Glutamatergic neuron (in vitro differentiated cells): ENCODE data around the gene POLR2I. TPM values are rescaled to one million over a fixed set of nuclear protein-coding genes. Genes with fewer than 3 reads are reported as not detected.

Experiments used
- DNase-seq: peaks from one replicate; pipeline ENCODE4 v3.0.0; 2022
- H3K27ac Mint-ChIP-seq: one replicate; pipeline ENCODE4 v1.8.0; 2020; ENCODE audit warnings: mild to moderate bottlenecking, mixed read lengths, inconsistent platforms; ENCODE audit not compliant: unreplicated experiment
- H3K27me3 Mint-ChIP-seq: one replicate; pipeline ENCODE4 v1.8.0; 2020; ENCODE audit warnings: mild to moderate bottlenecking, moderate library complexity, mixed read lengths, inconsistent platforms; ENCODE audit not compliant: unreplicated experiment
- H3K36me3 Mint-ChIP-seq: one replicate; pipeline ENCODE4 v1.8.0; 2020; ENCODE audit warnings: mild to moderate bottlenecking, mixed read lengths, inconsistent platforms; ENCODE audit not compliant: unreplicated experiment
- H3K4me1 Mint-ChIP-seq: one replicate; pipeline ENCODE4 v1.8.0; 2020; ENCODE audit warnings: mild to moderate bottlenecking, low read depth, mixed read lengths, inconsistent platforms; ENCODE audit not compliant: unreplicated experiment
- H3K4me3 Mint-ChIP-seq: one replicate; pipeline ENCODE4 v1.8.0; 2020; ENCODE audit warnings: mild to moderate bottlenecking, mixed read lengths, inconsistent platforms; ENCODE audit not compliant: unreplicated experiment
- H3K9me3 Mint-ChIP-seq: one replicate; pipeline ENCODE4 v1.8.0; 2020; ENCODE audit warnings: mild to moderate bottlenecking, moderate library complexity, mixed read lengths, inconsistent platforms; ENCODE audit not compliant: unreplicated experiment
- CTCF ChIP-seq: fragments of 200-600 bp; sonication (generic); IDR thresholded peaks from one replicate; pipeline ENCODE4 v1.5.0; 2021; ENCODE audit not compliant: partially characterized antibody, unreplicated experiment
- total RNA-seq: library from RNA; stranded (reverse); fragmentation: NEBNext Ultra II Directional; extraction: Animal tissue kit (Norgen Biotek cat#: 25700); gene quantifications from one replicate; pipeline ENCODE4 v1.2.1, GENCODE V29; 2021; ENCODE audit not compliant: unreplicated experiment

POLR2I gene
- total RNA-seq, 1 donor from 2014 or later: 79.2 TPM

DNA sequence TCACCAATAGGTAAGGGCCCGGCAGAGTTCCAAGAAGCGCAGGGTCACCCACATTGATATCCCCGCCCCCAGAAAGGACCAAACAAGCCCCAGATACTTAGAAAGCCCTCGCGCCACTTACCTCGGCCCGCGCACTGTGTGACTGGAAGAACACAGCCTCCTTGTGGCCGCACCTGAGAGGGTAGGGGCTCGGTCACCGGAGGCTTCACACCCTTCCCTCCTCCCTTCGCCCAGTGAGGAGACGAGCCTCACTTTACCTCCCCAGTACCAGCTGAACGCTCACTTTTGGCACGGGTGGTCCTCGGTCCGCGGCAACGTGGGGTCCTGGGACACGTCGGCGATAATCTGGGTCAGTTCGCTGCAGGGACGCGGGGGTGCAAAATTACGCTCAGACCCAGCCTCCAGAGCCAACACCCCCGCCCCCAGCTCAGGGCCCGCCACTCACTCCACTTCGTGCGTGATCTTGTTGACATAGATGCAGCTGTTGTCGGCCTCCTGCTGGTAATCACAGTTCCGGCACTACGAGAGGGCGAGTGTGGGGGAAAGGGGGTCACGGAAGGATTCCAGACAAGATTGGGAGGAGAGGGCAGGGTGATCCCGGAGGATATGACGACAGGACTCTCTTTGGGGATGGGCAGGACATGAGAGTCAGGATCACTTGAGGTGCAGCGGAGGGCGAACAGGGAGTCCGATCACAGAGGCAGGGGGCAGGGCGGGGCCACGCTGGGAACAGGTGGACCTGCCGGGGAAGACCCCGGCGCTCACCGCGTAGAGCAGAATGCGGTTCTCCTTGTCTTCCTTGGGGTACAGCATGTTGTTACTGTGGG is 568 bp downstream of the POLR2I start:
- peaks cover 5% of the 10 kb centered on the region for H3K36me3 Mint-ChIP-seq
- no peak for TF ChIP-seq CTCF
- H3K27me3 Mint-ChIP-seq: peaks cover 17% of the 10 kb centered on the region
- H3K4me1 Mint-ChIP-seq: peaks cover 20% of the 10 kb centered on the region
- peak overlapping the region; percentile 92 for H3K27ac Mint-ChIP-seq
- peak; percentile 41 for DNase-seq
- peak overlapping the region; percentile 98 for H3K4me3 Mint-ChIP-seq
- H3K9me3 Mint-ChIP-seq: peaks cover 23% of the 10 kb centered on the region

- TF ChIP-seq CTCF: no peak
- Mint-ChIP-seq H3K4me1 (peaks cover 19% of the 10 kb centered on the region), H3K27me3 (peaks cover 17% of the 10 kb centered on the region), H3K27ac (peak overlapping the region; percentile 75), H3K36me3 (peaks cover 5% of the 10 kb centered on the region), H3K9me3 (peaks cover 23% of the 10 kb centered on the region), H3K4me3 (peak overlapping the region; percentile 98)
- no peak for DNase-seq
Observed at GRCh38 chr19:36113425-36113824, 1.2 kb downstream of the POLR2I start.

GRCh38 chr19:36112678-36113077 is 2.0 kb downstream of the POLR2I start:
- H3K9me3 Mint-ChIP-seq: peaks cover 21% of the 10 kb centered on the region
- DNase-seq: no peak
- H3K36me3 Mint-ChIP-seq: no peaks in the 10 kb centered on the region
- H3K27me3 Mint-ChIP-seq: peaks cover 17% of the 10 kb centered on the region
- peak overlapping the region; percentile 98 for H3K4me3 Mint-ChIP-seq
- H3K27ac Mint-ChIP-seq: peak overlapping the region; percentile 55
- TF ChIP-seq CTCF: no peak
- peaks cover 17% of the 10 kb centered on the region for H3K4me1 Mint-ChIP-seq

- Mint-ChIP-seq H3K4me1 (peaks cover 15% of the 10 kb centered on the region), H3K27ac (peak overlapping the region; percentile 89), H3K9me3 (peaks cover 17% of the 10 kb centered on the region), H3K36me3 (no peaks in the 10 kb centered on the region), H3K27me3 (peaks cover 15% of the 10 kb centered on the region), H3K4me3 (peak overlapping the region; percentile 53)
- no peak for TF ChIP-seq CTCF
- peak; percentile 68 for DNase-seq
Observed at GRCh38 chr19:36111200-36111539, 3.5 kb downstream of the POLR2I start.

- Mint-ChIP-seq H3K4me3 (peak within 1 kb of the TSS; percentile 53), H3K27ac (peak within 1 kb of the TSS; percentile 89)
- no peak for DNase-seq
Observed at GRCh38 chr19:36110487-36111199, 4.0 kb downstream of the POLR2I start, which contains the start of gene OVOL3. OVOL3 (plus strand) TSS chr19:36111143; CDS start chr19:36111203, 60 bp downstream.

More at GRCh38 chr19:36110487-36111199, 4.0 kb downstream of the POLR2I start, which contains the start of gene OVOL3:
- Mint-ChIP-seq H3K9me3 (peaks cover 15% of the 10 kb centered on the region), H3K36me3 (no peaks in the 10 kb centered on the region), H3K27me3 (peaks cover 15% of the 10 kb centered on the region), H3K4me1 (peaks cover 15% of the 10 kb centered on the region)
- no peak for TF ChIP-seq CTCF
